SH-SY5Y (cell line): ENCODE data around the gene TMEM115.

Experiments used
- GATA2 ChIP-seq: IDR thresholded peaks from 2 replicates; pipeline ENCODE4 v1.6.1; 2011; ENCODE audit warnings: mild to moderate bottlenecking, low read depth, low read length
- GATA3 ChIP-seq: IDR thresholded peaks from 2 replicates; pipeline ENCODE4 v1.6.1; 2011; ENCODE audit warnings: low read depth, mild to moderate bottlenecking, low read length, moderate library complexity

- peak; percentile 42; the same call in 1 of the 2 replicates for TF ChIP-seq GATA2
- no peak for TF ChIP-seq GATA3
Observed at GRCh38 chr3:50385754-50386153, 26.4 kb upstream of the TMEM115 start.
